IPS-20b (cell line): ENCODE results near the gene NLGN4Y.

Experiments
- H3K27ac ChIP-seq: one replicate; pipeline ENCODE4 v1.5.1; 2013; ENCODE audit warnings: low read length
- H3K27me3 ChIP-seq: 2 replicates; pipeline ENCODE4 v1.6.1; 2013; ENCODE audit warnings: mild to moderate bottlenecking, low read length, inconsistent platforms; ENCODE audit not compliant: insufficient read depth
- H3K36me3 ChIP-seq: 2 replicates; pipeline ENCODE4 v1.6.1; 2013; ENCODE audit warnings: low read depth, mild to moderate bottlenecking, inconsistent platforms, low read length, moderate library complexity; ENCODE audit not compliant: insufficient read depth
- H3K4me1 ChIP-seq: 2 replicates; pipeline ENCODE4 v1.6.1; 2013; ENCODE audit warnings: mild to moderate bottlenecking, control low read depth, inconsistent platforms, low read length, moderate library complexity; ENCODE audit not compliant: insufficient read depth
- H3K4me3 ChIP-seq: 2 replicates; pipeline ENCODE4 v1.5.1; 2013; ENCODE audit warnings: mild to moderate bottlenecking, low read length, inconsistent platforms
- H3K9ac ChIP-seq: 2 replicates; pipeline ENCODE4 v1.6.1; 2013; ENCODE audit warnings: low read depth, mild to moderate bottlenecking, inconsistent platforms, low read length, moderate library complexity
- H3K9me3 ChIP-seq: 2 replicates; pipeline ENCODE4 v1.6.1; 2013; ENCODE audit warnings: mild to moderate bottlenecking, low read depth, low read length, inconsistent platforms; ENCODE audit not compliant: insufficient read depth

The NLGN4Y gene

DNA sequence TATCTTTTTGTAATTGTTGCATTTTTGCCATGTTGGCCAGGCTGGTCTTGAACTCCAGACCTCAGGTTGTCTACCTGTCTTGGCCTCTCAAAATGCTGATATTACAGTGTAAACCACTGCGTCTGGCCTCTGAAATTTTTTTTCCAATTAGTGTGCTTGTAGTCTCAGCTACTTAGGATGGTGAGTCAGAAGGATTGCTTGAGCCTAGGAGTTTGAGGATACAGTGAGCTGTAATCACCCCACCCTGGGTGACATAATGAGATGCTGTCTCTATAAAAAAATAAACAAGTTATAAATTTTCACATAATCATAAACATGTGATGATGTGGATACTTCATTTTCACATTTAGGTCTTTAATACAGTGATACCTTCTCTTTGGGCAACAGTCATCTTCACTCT is 154.9 kb downstream of the NLGN4Y start:
- Histone ChIP-seq H3K36me3 (no peaks in the 10 kb centered on the region; the same call in 1 of the 2 replicates), H3K9me3 (no peaks in the 10 kb centered on the region), H3K4me3 (no peak overlapping the region), H3K9ac (no peak overlapping the region), H3K27ac (no peak overlapping the region), H3K27me3 (no peaks in the 10 kb centered on the region), H3K4me1 (no peaks in the 10 kb centered on the region)

GRCh38 chrY:14694543-14694942 is 170.2 kb downstream of the NLGN4Y start:
- no peak overlapping the region for H3K9ac ChIP-seq

GRCh38 chrY:14708158-14708557 is 183.8 kb downstream of the NLGN4Y start:
- peaks cover 4% of the 10 kb centered on the region; the same call in 1 of the 2 replicates for H3K36me3 ChIP-seq
- no peaks in the 10 kb centered on the region for H3K27me3 ChIP-seq
- H3K27ac ChIP-seq: no peak overlapping the region
- no peaks in the 10 kb centered on the region for H3K4me1 ChIP-seq
- no peaks in the 10 kb centered on the region for H3K9me3 ChIP-seq
- H3K4me3 ChIP-seq: no peak overlapping the region
- H3K9ac ChIP-seq: no peak overlapping the region

More at GRCh38 chrY:14694543-14694942, 170.2 kb downstream of the NLGN4Y start:
- Histone ChIP-seq H3K27me3 (no peaks in the 10 kb centered on the region), H3K4me3 (no peak overlapping the region), H3K36me3 (no peaks in the 10 kb centered on the region), H3K27ac (no peak overlapping the region), H3K9me3 (no peaks in the 10 kb centered on the region), H3K4me1 (no peaks in the 10 kb centered on the region; the same call in 1 of the 2 replicates)

GRCh38 chrY:14741596-14741995 is 217.3 kb downstream of the NLGN4Y start:
- Histone ChIP-seq H3K27ac (no peak overlapping the region), H3K9me3 (no peaks in the 10 kb centered on the region), H3K27me3 (no peaks in the 10 kb centered on the region), H3K9ac (no peak overlapping the region), H3K4me1 (peaks cover 15% of the 10 kb centered on the region; the same call in 1 of the 2 replicates), H3K4me3 (no peak overlapping the region), H3K36me3 (peaks cover 9% of the 10 kb centered on the region; the same call in 1 of the 2 replicates)

GRCh38 chrY:14748329-14748728 is 224.0 kb downstream of the NLGN4Y start:
- no peak overlapping the region for H3K27ac ChIP-seq
- H3K9ac ChIP-seq: no peak overlapping the region
- no peak overlapping the region for H3K4me3 ChIP-seq
- H3K9me3 ChIP-seq: no peaks in the 10 kb centered on the region
- H3K4me1 ChIP-seq: peaks cover 14% of the 10 kb centered on the region; the same call in 1 of the 2 replicates
- 0 out of 2 replicates have a peak, but pooled peaks cover 6% of the 10 kb centered on the region for H3K36me3 ChIP-seq
- no peaks in the 10 kb centered on the region for H3K27me3 ChIP-seq

- H3K36me3 ChIP-seq: 0 out of 2 replicates have a peak, but pooled peaks cover 2% of the 10 kb centered on the region
- no peak overlapping the region for H3K27ac ChIP-seq
- no peaks in the 10 kb centered on the region for H3K9me3 ChIP-seq
- H3K4me3 ChIP-seq: no peak overlapping the region
- no peaks in the 10 kb centered on the region for H3K4me1 ChIP-seq
- H3K27me3 ChIP-seq: no peaks in the 10 kb centered on the region
- H3K9ac ChIP-seq: no peak overlapping the region
These were observed 231.2 kb downstream of the NLGN4Y start for GRCh38 chrY:14755571-14755970.

DNA sequence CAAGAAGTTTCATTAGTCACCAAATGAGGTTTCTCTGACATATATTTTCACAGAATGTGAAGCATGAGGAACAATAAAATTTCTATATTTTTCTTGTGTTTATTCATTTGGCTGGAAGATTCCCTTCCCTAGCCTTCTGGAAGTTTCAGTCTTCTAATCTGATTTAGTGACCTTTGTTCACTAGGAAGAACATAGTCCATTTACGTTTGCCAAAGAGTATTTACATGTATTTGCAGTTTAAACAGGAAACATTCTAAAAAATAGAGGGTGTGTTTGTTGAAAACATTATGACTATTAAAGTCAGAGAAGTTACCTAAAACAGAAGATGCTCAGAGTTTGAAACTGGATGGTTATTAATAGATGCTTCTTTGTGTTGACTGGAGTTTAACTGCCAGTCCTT is 238.6 kb downstream of the NLGN4Y start:
- Histone ChIP-seq H3K36me3 (no peaks in the 10 kb centered on the region), H3K27me3 (no peaks in the 10 kb centered on the region), H3K9ac (no peak overlapping the region), H3K4me3 (no peak overlapping the region), H3K9me3 (no peaks in the 10 kb centered on the region), H3K4me1 (no peaks in the 10 kb centered on the region), H3K27ac (no peak overlapping the region)

DNA sequence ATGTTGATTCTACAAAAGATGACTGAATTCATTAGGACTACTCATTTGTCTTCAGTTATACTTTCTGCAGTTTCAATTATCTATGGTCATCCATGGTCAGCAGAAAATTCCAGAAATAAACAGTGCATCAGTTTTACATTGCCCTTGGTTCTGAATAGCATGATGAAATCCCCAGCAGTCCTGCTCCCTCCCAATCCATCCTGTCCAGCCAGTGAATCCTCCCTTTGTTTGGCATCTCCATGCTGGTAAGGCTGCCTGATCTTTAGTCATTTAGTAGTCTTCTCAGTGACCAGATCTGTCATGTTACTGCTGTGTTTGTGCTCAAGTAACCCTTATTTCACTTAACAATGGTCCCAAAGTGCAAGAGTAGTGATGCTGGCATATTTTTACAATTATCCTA is 239.3 kb downstream of the NLGN4Y start:
- H3K9me3 ChIP-seq: no peaks in the 10 kb centered on the region
- H3K4me1 ChIP-seq: no peaks in the 10 kb centered on the region
- no peak overlapping the region for H3K27ac ChIP-seq
- no peak overlapping the region for H3K4me3 ChIP-seq
- H3K27me3 ChIP-seq: no peaks in the 10 kb centered on the region
- no peak overlapping the region for H3K9ac ChIP-seq
- H3K36me3 ChIP-seq: no peaks in the 10 kb centered on the region; the same call in 1 of the 2 replicates

- Histone ChIP-seq H3K9ac (no peak overlapping the region), H3K27ac (no peak overlapping the region), H3K36me3 (no peaks in the 10 kb centered on the region), H3K27me3 (no peaks in the 10 kb centered on the region), H3K4me1 (no peaks in the 10 kb centered on the region), H3K9me3 (peaks cover 6% of the 10 kb centered on the region; the same call in 1 of the 2 replicates), H3K4me3 (no peak overlapping the region)
These were observed 253.9 kb downstream of the NLGN4Y start for GRCh38 chrY:14778208-14778607.

- no peak overlapping the region for H3K4me3 ChIP-seq
- H3K9me3 ChIP-seq: no peaks in the 10 kb centered on the region
- no peak overlapping the region for H3K9ac ChIP-seq
- no peaks in the 10 kb centered on the region for H3K27me3 ChIP-seq
- no peak overlapping the region for H3K27ac ChIP-seq
- H3K36me3 ChIP-seq: no peaks in the 10 kb centered on the region
- no peaks in the 10 kb centered on the region for H3K4me1 ChIP-seq
These were observed 268.8 kb downstream of the NLGN4Y start for GRCh38 chrY:14793104-14793503.

GRCh38 chrY:14793674-14794073 is 269.3 kb downstream of the NLGN4Y start:
- H3K4me1 ChIP-seq: no peaks in the 10 kb centered on the region
- H3K27me3 ChIP-seq: no peaks in the 10 kb centered on the region
- no peak overlapping the region for H3K4me3 ChIP-seq
- no peaks in the 10 kb centered on the region for H3K36me3 ChIP-seq
- H3K9me3 ChIP-seq: no peaks in the 10 kb centered on the region
- no peak overlapping the region for H3K27ac ChIP-seq
- no peak overlapping the region for H3K9ac ChIP-seq

- no peaks in the 10 kb centered on the region for H3K4me1 ChIP-seq
- no peaks in the 10 kb centered on the region for H3K9me3 ChIP-seq
- no peak overlapping the region for H3K4me3 ChIP-seq
- no peaks in the 10 kb centered on the region for H3K36me3 ChIP-seq
- H3K9ac ChIP-seq: no peak overlapping the region
- H3K27ac ChIP-seq: no peak overlapping the region
- no peaks in the 10 kb centered on the region for H3K27me3 ChIP-seq
These were observed 273.7 kb downstream of the NLGN4Y start for GRCh38 chrY:14798010-14798409.
